Measurements from ENCODE around the gene DGKI. TPM values are rescaled to one million over a fixed set of nuclear protein-coding genes. Genes with fewer than 3 reads are reported as not detected.

Gene DGKI
- total and polyA plus RNA-seq, 2 donors (not counting 1 experiment from before 2014, with no cell fraction given) = not detected

DNA sequence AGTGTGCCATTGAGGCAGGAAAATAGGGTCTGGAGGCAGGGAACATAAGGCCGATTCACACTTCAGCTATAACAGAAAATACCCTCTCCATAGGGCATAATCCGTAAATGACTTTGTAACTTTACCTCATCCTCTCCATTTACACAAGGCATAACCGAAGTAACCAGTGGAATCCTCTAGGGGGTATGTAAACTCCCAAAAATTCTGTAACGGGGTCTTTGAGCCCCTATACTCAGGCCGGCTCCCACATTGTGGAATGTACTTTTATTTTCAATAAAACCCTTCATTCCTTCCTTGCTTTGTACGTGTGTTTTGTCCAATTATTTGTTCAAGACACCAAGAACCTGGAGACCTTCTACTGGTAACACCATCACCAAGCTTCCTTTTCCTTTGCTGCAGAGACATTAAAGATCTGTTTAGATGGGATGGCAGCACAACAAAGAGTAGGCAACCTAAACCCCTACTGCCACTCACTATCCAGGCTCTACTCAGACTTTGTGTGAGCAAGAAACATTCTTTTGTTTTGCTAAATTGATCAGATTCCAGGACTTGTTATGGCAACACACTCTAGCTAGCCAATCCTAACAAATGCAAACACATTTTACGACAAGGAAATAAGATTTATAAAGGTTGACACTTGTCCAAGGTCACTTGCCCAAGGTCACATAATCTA, 99.3 kb downstream of the DGKI start:
- ATAC-seq (ENCODE audit: low read depth) (no peak), DNase-seq (no peak)
- ChIA-PET CTCF (no interaction called here), POLR2A (no interaction called here)
- no peak overlapping the region for H2AFZ ChIP-seq (ENCODE audit: insufficient read depth, low read depth, low read length, poor library complexity, severe bottlenecking)
- H3K36me3 ChIP-seq (replicated peaks in 1 of 2; ENCODE audit: control extremely low read depth in 1 of 2, control insufficient read depth in 1 of 2, extremely low read depth in 1 of 2, insufficient read depth in 2 of 2, low read length in 1 of 2) = no peaks in the 10 kb centered on the region
- H3K79me2 ChIP-seq (ENCODE audit: control insufficient read depth, insufficient read depth, low read length) = no peaks in the 10 kb centered on the region
- no peaks in the 10 kb centered on the region for H3K4me1 ChIP-seq (ENCODE audit: control insufficient read depth in 2 of 2, insufficient read depth in 2 of 2, low read length in 2 of 2)
- Mint-ChIP-seq H3K27ac (no peak overlapping the region), H3K27me3 (peaks cover 3% of the 10 kb centered on the region), H3K9me3 (ENCODE audit: insufficient read depth) (no peaks in the 10 kb centered on the region), H3K4me3 (no peak overlapping the region), H3K4me1 (no peaks in the 10 kb centered on the region)
- intact Hi-C loops (cut with micrococcal nuclease) = no loop called here
- H3K4me2 ChIP-seq (replicated peaks; ENCODE audit: low read depth, low read length, poor library complexity, severe bottlenecking) = no peak overlapping the region
- H3K9ac ChIP-seq (ENCODE audit: low read length) = no peak overlapping the region
- H3K27me3 ChIP-seq (replicated peaks in 1 of 4; ENCODE audit: control extremely low read depth in 1 of 4, control insufficient read depth in 3 of 4, insufficient read depth in 4 of 4, low read length in 3 of 4) = no peaks in the 10 kb centered on the region
- H3K4me3 ChIP-seq (ENCODE audit: control extremely low read depth in 1 of 5, extremely low read depth in 1 of 5, insufficient read depth in 1 of 5, low read depth in 2 of 5, low read length in 4 of 5) = no peak overlapping the region
- no peaks in the 10 kb centered on the region for H3K9me3 ChIP-seq (ENCODE audit: control extremely low read depth in 1 of 3, control insufficient read depth in 2 of 3, insufficient read depth in 1 of 3, low read length in 2 of 3)
- 100% methylated on average over 3 of the region's 7 CpGs for WGBS (ENCODE audit: insufficient coverage)
- H4K20me1 ChIP-seq (ENCODE audit: control insufficient read depth, insufficient read depth, low read length, poor library complexity, severe bottlenecking) = no peaks in the 10 kb centered on the region
- TF ChIP-seq EZH2 (IDR thresholded peaks at IDR 0.05; ENCODE audit: borderline replicate concordance, insufficient read depth, low read depth, low read length, poor library complexity, severe bottlenecking) = no peak
- TF ChIP-seq, protein P1, sequence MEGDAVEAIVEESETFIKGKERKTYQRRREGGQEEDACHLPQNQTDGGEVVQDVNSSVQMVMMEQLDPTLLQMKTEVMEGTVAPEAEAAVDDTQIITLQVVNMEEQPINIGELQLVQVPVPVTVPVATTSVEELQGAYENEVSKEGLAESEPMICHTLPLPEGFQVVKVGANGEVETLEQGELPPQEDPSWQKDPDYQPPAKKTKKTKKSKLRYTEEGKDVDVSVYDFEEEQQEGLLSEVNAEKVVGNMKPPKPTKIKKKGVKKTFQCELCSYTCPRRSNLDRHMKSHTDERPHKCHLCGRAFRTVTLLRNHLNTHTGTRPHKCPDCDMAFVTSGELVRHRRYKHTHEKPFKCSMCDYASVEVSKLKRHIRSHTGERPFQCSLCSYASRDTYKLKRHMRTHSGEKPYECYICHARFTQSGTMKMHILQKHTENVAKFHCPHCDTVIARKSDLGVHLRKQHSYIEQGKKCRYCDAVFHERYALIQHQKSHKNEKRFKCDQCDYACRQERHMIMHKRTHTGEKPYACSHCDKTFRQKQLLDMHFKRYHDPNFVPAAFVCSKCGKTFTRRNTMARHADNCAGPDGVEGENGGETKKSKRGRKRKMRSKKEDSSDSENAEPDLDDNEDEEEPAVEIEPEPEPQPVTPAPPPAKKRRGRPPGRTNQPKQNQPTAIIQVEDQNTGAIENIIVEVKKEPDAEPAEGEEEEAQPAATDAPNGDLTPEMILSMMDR (IDR thresholded peaks at IDR 0.05) = no peak
- no peak overlapping the region for H3K27ac ChIP-seq (ENCODE audit: low read length in 2 of 2)

DNA sequence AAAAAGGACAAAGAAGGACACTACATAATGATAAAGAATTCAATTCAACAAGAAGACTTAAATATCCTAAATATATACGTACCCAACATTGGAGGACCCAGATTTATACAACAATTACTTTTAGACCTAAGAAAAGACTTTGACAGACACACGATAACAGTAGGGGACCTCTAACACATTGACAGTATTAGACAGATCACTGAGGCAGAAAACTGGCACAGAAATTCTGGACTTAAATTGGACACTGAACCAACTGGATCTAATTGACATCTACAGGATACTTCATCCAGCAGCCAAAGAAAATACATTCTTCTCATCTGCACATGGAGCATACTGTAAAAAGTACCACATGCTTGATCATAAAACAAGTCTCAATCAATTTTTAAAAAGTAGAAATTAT, 103.8 kb downstream of the DGKI start:
- POLR2A ChIA-PET = no interaction called here
- Histone ChIP-seq H3K9me3 (ENCODE audit: control extremely low read depth in 1 of 3, control insufficient read depth in 2 of 3, insufficient read depth in 1 of 3, low read length in 2 of 3) (no peaks in the 10 kb centered on the region), H3K4me2 (replicated peaks; ENCODE audit: low read depth, low read length, poor library complexity, severe bottlenecking) (no peak overlapping the region), H3K27ac (ENCODE audit: low read length in 2 of 2) (no peak overlapping the region), H3K9ac (ENCODE audit: low read length) (no peak overlapping the region), H3K4me3 (ENCODE audit: control extremely low read depth in 1 of 5, extremely low read depth in 1 of 5, insufficient read depth in 1 of 5, low read depth in 2 of 5, low read length in 4 of 5) (no peak overlapping the region), H3K36me3 (replicated peaks in 1 of 2; ENCODE audit: control extremely low read depth in 1 of 2, control insufficient read depth in 1 of 2, extremely low read depth in 1 of 2, insufficient read depth in 2 of 2, low read length in 1 of 2) (no peaks in the 10 kb centered on the region), H2AFZ (ENCODE audit: insufficient read depth, low read depth, low read length, poor library complexity, severe bottlenecking) (no peak overlapping the region), H3K27me3 (replicated peaks in 1 of 4; ENCODE audit: control extremely low read depth in 1 of 4, control insufficient read depth in 3 of 4, insufficient read depth in 4 of 4, low read length in 3 of 4) (no peaks in the 10 kb centered on the region), H3K79me2 (ENCODE audit: control insufficient read depth, insufficient read depth, low read length) (no peaks in the 10 kb centered on the region), H3K4me1 (ENCODE audit: control insufficient read depth in 2 of 2, insufficient read depth in 2 of 2, low read length in 2 of 2) (no peaks in the 10 kb centered on the region), H4K20me1 (ENCODE audit: control insufficient read depth, insufficient read depth, low read length, poor library complexity, severe bottlenecking) (no peaks in the 10 kb centered on the region)
- intact Hi-C loops (cut with micrococcal nuclease) = no loop called here
- H3K27ac Mint-ChIP-seq = no peak overlapping the region
- no peak for ATAC-seq (ENCODE audit: low read depth)
- DNase-seq = no peak
- H3K4me3 Mint-ChIP-seq = no peak overlapping the region
- 100% methylated on average over 2 of the region's 2 CpGs for WGBS (ENCODE audit: insufficient coverage)
- TF ChIP-seq EZH2 (IDR thresholded peaks at IDR 0.05; ENCODE audit: borderline replicate concordance, insufficient read depth, low read depth, low read length, poor library complexity, severe bottlenecking) = no peak
- TF ChIP-seq, protein P1 (IDR thresholded peaks at IDR 0.05) = no peak
- CTCF ChIA-PET = no interaction called here
- no peaks in the 10 kb centered on the region for H3K9me3 Mint-ChIP-seq (ENCODE audit: insufficient read depth)
- H3K4me1 Mint-ChIP-seq = no peaks in the 10 kb centered on the region
- H3K27me3 Mint-ChIP-seq = no peaks in the 10 kb centered on the region

Data from B cell (primary cell).